HL-60 (cell line): ENCODE results near the gene AFF2.

Source experiments
- DNase-seq, 2 experiments: peaks; one replicate each; pipeline ENCODE4 v3.0.0-alpha.2; 2010 to 2020; ENCODE audit warnings: low read depth in 1 of 2, low spot score in 1 of 2
- H3K27ac ChIP-seq: fragments of 250-450 bp; sonication (Bioruptor Pico); replicated peaks from 2 replicates; pipeline ENCODE4 v1.5.1; 2020; ENCODE audit warnings: mild to moderate bottlenecking, moderate library complexity
- H3K27me3 ChIP-seq: fragments of 250-450 bp; sonication (Bioruptor Pico); 2 replicates; pipeline ENCODE4 v1.5.1; 2021; ENCODE audit warnings: mild to moderate bottlenecking, moderate library complexity; ENCODE audit not compliant: insufficient read depth, poor library complexity, severe bottlenecking
- H3K4me3 ChIP-seq: replicated peaks from 2 replicates; pipeline ENCODE4 v1.5.1; 2011; ENCODE audit warnings: mild to moderate bottlenecking, control low read depth, low read length; ENCODE audit not compliant: insufficient read depth
- CTCF ChIP-seq: IDR thresholded peaks from one replicate; pipeline ENCODE4 v1.5.1; 2011; ENCODE audit warnings: low read length, control low read depth, inconsistent platforms; ENCODE audit not compliant: insufficient read depth
- GABPA ChIP-seq: IDR thresholded peaks from 2 replicates; pipeline ENCODE4 v1.6.1; 2012; ENCODE audit warnings: low read depth
- POLR2AphosphoS5 ChIP-seq: IDR thresholded peaks from 2 replicates; pipeline ENCODE4 v1.6.1; 2012; ENCODE audit warnings: low read depth
- REST ChIP-seq: IDR thresholded peaks from 2 replicates; pipeline ENCODE4 v1.6.1; 2012; ENCODE audit warnings: low read depth; ENCODE audit not compliant: insufficient replicate concordance
- SPI1 ChIP-seq: IDR thresholded peaks from 2 replicates; pipeline ENCODE4 v1.6.1; 2012; ENCODE audit warnings: low read depth, mild to moderate bottlenecking, borderline replicate concordance

AFF2 gene

DNA sequence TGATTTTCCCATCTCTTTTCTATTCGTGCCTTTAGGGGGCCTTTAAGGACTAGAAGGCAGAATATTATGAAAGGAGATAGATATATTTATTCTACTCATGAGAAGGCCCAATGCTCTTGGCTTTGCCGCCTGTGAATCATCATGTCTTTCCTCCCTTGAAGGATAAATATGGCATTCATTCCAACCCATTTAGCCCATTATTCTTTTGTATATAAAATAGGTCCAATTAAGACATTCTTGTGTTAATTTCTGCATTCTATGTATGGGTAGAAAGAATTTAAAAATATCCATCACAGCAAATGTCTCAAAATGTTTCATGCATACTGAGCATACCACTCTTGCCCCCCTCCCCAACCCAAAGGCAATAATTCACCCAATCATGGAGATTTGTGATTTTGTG lies 115.1 kb downstream of the AFF2 start:
- TF ChIP-seq SPI1 (no peak), GABPA (no peak), POLR2AphosphoS5 (no peak), REST (no peak), CTCF (no peak)
- no peak for DNase-seq

GRCh38 chrX:148618470-148619445 lies 118.3 kb downstream of the AFF2 start:
- Histone ChIP-seq H3K27ac (no peak overlapping the region), H3K4me3 (no peak overlapping the region), H3K27me3 (no peaks in the 10 kb centered on the region)
- TF ChIP-seq GABPA = no peak
- TF ChIP-seq CTCF = no peak
- no peak for TF ChIP-seq POLR2AphosphoS5
- TF ChIP-seq SPI1 = no peak
- no peak for TF ChIP-seq REST
- no peak for DNase-seq

More for the DNA sequence above, 115.1 kb downstream of the AFF2 start:
- Histone ChIP-seq H3K27ac (no peak overlapping the region), H3K4me3 (no peak overlapping the region), H3K27me3 (no peaks in the 10 kb centered on the region)

DNA sequence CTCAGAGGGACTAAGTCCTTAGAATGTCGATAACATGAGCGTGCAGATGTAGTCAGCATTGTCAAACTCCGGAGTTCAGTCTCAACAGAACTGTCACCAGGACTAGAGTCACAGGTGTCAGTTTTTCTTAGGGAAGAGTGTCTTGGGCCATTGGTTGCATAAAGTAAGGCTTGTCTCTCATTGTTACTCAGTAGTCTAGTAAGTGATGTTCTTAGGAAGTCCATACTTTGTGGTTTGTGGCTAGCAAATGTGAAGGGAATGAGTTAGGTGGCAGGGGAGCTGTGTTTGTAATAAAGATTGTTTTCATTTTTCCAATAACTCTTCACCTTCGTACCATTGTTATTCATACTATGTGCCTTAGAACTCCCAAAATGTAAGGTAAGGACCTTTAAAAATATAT lies 119.6 kb downstream of the AFF2 start:
- DNase-seq = no peak
- H3K4me3 ChIP-seq = no peak overlapping the region
- H3K27me3 ChIP-seq = no peaks in the 10 kb centered on the region
- no peak overlapping the region for H3K27ac ChIP-seq
- TF ChIP-seq GABPA (no peak), POLR2AphosphoS5 (no peak), CTCF (no peak)
